ENCODE data around the gene ANKEF1.
"Not testable (repeated sequence)": the region's sequence is repeated elsewhere in the genome, so short reads cannot be mapped to it uniquely, and the experiment has no call there.

Gene ANKEF1

GRCh38 chr20:10034717-10035571 lies at the start of gene ANKEF1:
ANKEF1 (plus strand) TSS chr20:10034987; CDS start chr20:10038302, 3,315 bp downstream.
- peak; percentile 56 for DNase-seq (ENCODE audit: low read depth)

DNA sequence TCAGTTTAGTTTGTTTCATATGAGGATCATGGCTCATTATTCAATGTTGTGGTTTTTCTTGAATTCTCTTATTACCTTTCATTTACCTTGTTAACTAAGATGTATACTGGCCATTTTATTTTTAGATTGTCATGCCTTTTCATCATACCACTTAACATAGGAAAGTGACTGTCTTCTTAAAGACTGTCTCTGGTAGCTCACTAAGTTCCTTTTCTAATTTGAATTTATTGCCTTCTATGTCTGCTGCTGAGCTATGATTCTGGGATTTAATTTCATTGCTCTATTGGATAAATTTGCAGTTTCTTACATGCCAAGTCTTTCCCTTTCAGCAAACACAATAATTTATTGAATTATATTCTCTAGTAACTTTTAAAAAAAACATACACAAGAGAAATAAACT lies 49.5 kb upstream of the ANKEF1 start:
- DNase-seq (ENCODE audit: low read depth): no peak

GRCh38 chr20:9985773-9986172 lies 49.0 kb upstream of the ANKEF1 start:
- DNase-seq (ENCODE audit: low read depth): no peak

- DNase-seq (ENCODE audit: low read depth): no peak
These were observed 45.6 kb upstream of the ANKEF1 start for GRCh38 chr20:9989066-9989724.

- no peak for DNase-seq (ENCODE audit: low read depth)
These were observed 41.6 kb upstream of the ANKEF1 start for GRCh38 chr20:9993137-9993536.

DNA sequence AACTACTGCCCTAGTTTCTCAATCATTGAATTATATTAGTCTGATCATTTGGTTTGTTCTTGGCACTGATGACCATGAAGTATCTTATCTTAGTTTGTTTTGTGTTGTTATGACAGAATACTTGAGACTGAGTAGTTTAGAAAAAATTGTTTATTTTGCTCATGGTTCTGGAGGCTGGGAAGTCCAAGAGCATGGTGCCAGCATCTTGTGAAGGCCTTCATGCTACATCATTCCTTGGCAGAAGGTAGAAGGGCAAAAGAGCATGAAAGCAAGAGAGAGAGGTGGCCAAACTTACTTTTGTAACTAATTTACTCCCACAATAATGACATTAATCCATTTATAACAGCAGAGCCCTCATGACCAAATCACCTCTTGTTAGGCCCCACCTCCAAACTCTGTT lies 40.1 kb upstream of the ANKEF1 start:
- DNase-seq (ENCODE audit: low read depth): no peak

GRCh38 chr20:9995510-9996272 lies 39.1 kb upstream of the ANKEF1 start:
- no peak for DNase-seq (ENCODE audit: low read depth)

DNA sequence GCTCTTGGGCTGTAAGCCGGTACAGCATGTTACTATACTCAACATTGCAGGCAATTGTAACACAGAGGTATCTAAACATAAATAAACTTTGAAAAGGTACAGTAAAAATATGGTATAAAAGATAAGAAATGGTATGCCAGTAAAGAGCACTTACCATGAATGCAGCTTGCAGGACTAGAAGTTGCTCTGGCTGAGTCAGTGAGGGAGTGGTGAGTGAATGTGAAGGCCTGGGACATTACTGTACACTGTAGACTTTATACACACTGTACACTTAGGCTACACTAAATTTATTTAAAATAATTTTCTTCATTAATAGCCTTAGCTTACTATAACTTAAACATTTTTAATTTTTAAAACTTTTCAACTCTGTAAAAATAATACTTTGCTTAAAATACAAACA lies 37.8 kb upstream of the ANKEF1 start:
- no peak for DNase-seq (ENCODE audit: low read depth)

DNA sequence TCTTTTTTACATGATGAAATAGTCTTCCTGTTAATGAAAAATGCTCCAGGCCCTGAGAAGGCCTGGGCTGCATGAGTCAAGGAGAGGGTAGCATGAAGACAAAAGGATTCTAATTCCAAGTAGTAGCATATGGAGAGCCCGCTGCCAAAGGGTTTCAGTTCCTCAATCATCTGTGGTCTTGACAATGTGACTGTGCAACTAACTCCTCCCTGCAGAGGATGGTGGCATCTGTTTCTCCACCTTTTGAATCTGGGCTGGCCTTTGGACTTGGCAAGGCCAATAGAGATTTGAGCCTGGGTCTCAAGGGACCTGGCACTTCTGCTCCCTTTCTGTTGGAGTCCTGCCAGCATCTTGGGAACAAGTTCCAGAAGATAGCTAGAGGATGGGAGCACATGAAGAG lies 35.1 kb upstream of the ANKEF1 start:
- no peak for DNase-seq (ENCODE audit: low read depth)

DNA sequence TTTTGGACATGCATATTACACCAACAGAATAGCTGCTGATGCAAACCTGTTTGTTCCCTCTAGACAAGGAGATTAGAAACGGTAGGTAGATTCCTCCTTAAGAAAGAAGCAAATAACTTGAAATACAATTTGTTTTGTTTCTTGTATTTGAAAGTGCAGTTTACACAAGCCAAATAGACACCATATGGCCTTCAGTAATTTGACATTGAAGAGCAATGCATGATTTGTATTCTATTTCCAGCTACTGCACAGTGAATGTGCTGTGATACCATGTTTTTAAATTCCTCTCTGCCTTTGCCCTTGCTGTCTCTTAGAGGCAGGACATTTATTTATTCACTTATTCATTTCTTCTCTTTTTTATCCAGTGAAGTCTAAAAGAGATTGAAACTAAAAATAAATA lies 31.9 kb upstream of the ANKEF1 start:
- DNase-seq (ENCODE audit: low read depth): no peak

DNA sequence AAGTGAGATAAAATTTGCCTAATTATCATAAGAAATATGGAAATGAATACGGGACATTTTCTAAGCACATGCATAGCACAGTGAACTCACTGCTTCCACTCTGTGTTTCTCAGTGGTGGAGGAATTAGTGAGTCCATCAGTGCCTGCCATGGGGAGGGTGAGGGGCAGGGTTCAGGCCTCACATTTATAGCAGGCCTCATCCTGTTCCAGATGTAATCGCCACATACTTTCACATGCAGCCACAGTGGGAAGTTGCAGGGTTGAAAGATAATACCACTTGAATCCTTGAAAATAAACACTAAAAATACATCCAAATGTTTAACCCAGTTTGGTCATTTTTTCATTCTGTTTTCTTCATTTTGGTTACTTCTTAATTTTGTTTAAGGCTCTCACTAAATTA lies 29.9 kb upstream of the ANKEF1 start:
- DNase-seq (ENCODE audit: low read depth): no peak

DNA sequence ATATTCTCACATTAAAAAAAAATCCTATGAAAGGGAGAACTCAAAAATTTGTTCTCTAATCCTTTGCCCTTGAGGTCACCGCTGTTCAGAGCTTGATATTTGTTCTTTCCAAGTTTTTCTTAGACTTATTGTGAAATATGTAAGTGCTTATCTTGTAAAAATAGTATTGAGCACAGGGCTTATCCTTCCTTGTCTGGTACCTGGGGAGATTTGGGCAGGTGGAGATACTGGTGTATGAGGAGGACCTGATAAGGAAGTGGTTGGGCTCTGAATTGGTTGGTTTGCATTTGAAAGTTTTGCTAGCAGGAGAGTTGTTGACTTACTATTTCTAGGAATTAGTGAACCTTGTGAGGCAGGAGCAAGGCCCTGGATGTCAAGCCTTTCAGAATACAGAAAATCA lies 28.9 kb upstream of the ANKEF1 start:
- DNase-seq (ENCODE audit: low read depth): no peak

DNA sequence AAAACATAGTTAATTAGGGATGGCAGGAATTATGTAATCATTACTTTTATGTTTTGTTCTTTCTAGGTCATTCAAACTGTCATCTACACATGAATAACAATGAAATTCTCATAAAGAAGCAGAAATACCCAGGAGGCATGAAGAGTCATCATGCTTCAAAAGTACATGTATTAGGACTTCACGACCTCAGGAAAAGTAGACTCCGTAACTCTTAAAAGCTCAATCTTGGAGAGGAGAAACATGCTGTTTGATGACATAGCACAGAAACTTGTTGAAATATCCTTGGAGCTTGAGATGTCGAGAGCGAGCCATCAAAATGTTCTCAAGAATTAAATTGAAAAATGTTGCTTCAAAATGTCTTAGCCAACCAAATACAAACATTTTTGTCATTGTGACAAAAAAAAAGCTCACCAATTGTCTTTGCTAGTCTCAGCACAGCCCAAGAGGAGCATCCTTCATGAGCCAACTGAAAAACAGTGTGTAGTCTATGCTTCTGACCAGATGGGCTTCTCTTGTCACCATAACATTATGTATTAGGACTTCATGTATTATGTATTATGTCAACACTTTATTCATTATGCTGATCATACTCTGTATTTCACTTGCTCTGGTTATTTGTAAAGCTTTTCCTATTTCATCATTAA lies 28.2 kb upstream of the ANKEF1 start:
- DNase-seq (ENCODE audit: low read depth): no peak

- DNase-seq (ENCODE audit: low read depth): no peak
These were observed 27.6 kb upstream of the ANKEF1 start for GRCh38 chr20:10007158-10007557.

DNA sequence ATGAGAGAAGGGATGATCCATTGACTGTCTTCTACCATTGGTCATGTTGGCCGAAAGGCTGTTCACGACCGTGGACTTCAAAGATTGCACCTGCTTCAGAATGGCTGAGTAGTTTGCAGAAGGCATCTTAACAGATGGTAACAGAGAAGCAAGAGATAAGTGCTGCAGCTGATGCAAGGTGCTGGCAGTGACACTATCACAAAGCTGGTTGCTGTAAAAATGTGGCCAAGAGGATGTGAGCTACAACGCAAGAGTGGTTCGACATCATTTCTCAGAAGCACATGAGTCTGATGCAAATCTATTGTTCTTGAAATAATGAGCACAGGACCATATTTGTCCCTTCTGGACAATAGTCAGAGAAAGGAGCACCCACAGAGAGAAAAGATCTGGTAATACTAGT lies 27.0 kb upstream of the ANKEF1 start:
- no peak for DNase-seq (ENCODE audit: low read depth)

GRCh38 chr20:10012464-10012863 lies 22.3 kb upstream of the ANKEF1 start:
- no peak for DNase-seq (ENCODE audit: low read depth)

DNA sequence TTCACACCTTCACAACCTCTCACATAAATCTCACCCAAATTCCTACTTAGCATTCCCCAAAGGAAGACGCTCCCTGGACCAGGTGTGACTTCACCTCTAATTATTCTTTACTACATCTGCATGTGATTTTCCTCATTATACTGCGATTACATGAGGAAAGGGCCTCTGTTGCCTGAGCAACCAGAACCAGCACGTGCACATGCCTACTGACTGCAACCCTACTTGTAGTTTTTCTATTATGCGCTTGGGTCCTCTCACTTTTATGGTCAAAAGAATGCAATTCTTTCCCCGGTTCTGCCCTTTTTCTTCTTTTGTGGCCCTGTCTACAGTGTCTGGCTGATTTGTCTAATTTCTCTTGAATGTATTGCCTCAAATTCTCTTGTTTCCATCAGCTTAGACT lies 20.4 kb upstream of the ANKEF1 start:
- no peak for DNase-seq (ENCODE audit: low read depth)

- DNase-seq (ENCODE audit: low read depth): no peak
These were observed 13.8 kb upstream of the ANKEF1 start for GRCh38 chr20:10020937-10021336.

- DNase-seq (ENCODE audit: low read depth): no peak
These were observed 12.2 kb upstream of the ANKEF1 start for GRCh38 chr20:10022625-10023024.

DNA sequence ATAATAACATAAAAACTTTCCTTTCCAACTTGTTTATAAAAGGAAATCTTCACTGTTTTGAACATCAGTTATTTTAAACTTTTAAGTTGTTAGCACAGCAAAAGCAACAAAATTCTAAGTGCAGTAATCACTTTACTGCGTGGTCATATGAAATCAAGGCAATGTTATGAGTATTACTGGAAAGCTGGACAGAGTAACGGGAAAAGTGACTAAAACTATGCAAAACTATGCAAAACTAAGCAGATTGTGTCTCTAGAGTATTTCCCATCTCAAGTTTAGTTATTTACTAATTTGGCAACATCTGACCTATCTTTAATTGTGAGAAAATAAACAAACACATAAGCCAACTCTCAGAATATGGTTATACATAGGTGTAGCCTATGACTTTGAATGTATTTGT lies 10.9 kb upstream of the ANKEF1 start:
- DNase-seq (ENCODE audit: low read depth): no peak

DNA sequence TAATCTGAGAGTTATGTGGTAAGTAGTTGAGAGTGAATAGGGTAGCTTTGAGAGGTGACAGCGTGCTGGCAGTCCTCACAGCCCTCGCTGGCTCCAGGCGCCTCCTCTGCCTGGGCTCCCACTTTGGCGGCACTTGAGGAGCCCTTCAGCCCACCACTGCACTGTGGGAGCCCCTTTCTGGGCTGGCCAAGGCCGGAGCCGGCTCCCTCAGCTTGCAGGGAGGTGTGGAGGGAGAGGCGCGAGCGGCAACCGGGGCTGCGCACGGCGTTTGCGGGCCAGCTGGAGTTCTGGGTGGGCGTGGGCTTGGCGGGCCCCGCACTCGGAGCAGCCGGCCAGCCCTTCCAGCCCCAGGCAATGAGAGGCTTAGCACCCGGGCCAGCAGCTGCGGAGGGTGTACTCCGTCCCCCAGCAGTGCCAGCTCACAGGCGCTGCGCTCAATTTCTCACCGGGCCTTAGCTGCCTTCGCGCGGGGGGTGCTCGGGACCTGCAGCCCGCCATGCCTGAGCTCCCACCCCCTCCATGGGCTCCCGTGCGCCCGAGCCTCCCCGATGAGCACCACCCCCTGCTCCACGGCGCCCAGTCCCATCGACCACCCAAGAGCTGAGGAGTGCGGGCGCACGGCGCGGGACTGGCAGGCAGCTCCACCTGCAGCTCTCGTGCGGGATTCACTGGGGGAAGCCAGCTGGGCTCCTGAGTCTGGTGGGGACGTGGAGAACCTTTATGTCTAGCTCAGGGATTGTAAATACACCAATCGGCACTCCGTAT lies 3.2 kb upstream of the ANKEF1 start:
- not testable (repeated sequence) for DNase-seq (ENCODE audit: low read depth)

- not testable (repeated sequence) for DNase-seq (ENCODE audit: low read depth)
These were observed 2.5 kb upstream of the ANKEF1 start for GRCh38 chr20:10032269-10032668.

Measured in stimulated activated CD8-positive, alpha-beta memory T cell treated with anti-CD3 and anti-CD28 coated beads, Interleukin-4, amount 100 ng/mL, for 24 hours (primary cell).